WI38 (cell line): ENCODE data around the gene STOML1.

ENCODE experiments used
- H3K4me3 ChIP-seq: 2 replicates; pipeline ENCODE4 v1.5.1; 2011; ENCODE audit warnings: low read depth, mild to moderate bottlenecking, control low read depth, low read length
- CTCF ChIP-seq: IDR thresholded peaks from 2 replicates; pipeline ENCODE4 v1.5.1; 2012; ENCODE audit warnings: low read depth, mild to moderate bottlenecking, control low read depth, low read length

Gene STOML1

GRCh38 chr15:73944161-73945129, 47.6 kb downstream of the STOML1 start:
- TF ChIP-seq CTCF, result no peak
- no peak overlapping the region for H3K4me3 ChIP-seq

- H3K4me3 ChIP-seq, result no peak overlapping the region
- no peak for TF ChIP-seq CTCF
Observed at GRCh38 chr15:73942751-73943270, 49.3 kb downstream of the STOML1 start.

GRCh38 chr15:73941871-73942635, 50.0 kb downstream of the STOML1 start:
- TF ChIP-seq CTCF, result no peak
- no peak overlapping the region for H3K4me3 ChIP-seq

- no peak overlapping the region for H3K4me3 ChIP-seq
- no peak for TF ChIP-seq CTCF
Observed at GRCh38 chr15:73941449-73941848, 50.6 kb downstream of the STOML1 start.

- no peak overlapping the region for H3K4me3 ChIP-seq
- TF ChIP-seq CTCF, result no peak
Observed at GRCh38 chr15:73941044-73941443, 51.1 kb downstream of the STOML1 start.

GRCh38 chr15:73940061-73940981, 51.8 kb downstream of the STOML1 start:
- H3K4me3 ChIP-seq, result no peak overlapping the region
- TF ChIP-seq CTCF, result no peak
